Upper lobe of left lung (tissue), 6 donors: ENCODE results near the gene TMED6. TPM values are rescaled to one million over a fixed set of nuclear protein-coding genes. Genes with fewer than 3 reads are reported as not detected.
"Not testable (repeated sequence)": the region's sequence is repeated elsewhere in the genome, so short reads cannot be mapped to it uniquely, and the experiment has no call there.

ENCODE experiments used
- ATAC-seq, 2 donors: fragments of 200-7000 bp; cut with Tn5 transposase; one replicate each; pipeline ENCODE4 v1.9.1; 2022; ENCODE audit warnings: mild to moderate bottlenecking in 2 of 2, moderate library complexity in 2 of 2; ENCODE audit not compliant: low FRiP score in 2 of 2
- DNase-seq, 2 donors: peaks; one replicate each; pipeline ENCODE4 v3.0.0-alpha.2; 2019 to 2020
- H3K27ac ChIP-seq, 4 donors: fragments of 200-600 bp; sonication (generic); one replicate each; pipeline ENCODE4 v1.5.1; 2016 to 2019
- H3K27me3 ChIP-seq, 4 donors: fragments of 200-600 bp; sonication (generic); one replicate each; pipeline ENCODE4 v1.5.1; 2017 to 2019
- H3K36me3 ChIP-seq, 4 donors: fragments of 200-600 bp; sonication (generic); one replicate each; pipeline ENCODE4 v1.5.1; 2016 to 2019
- H3K4me1 ChIP-seq, 4 donors: fragments of 200-600 bp; sonication (generic); one replicate each; pipeline ENCODE4 v1.5.1; 2018 to 2019
- H3K4me3 ChIP-seq, 4 donors: fragments of 200-600 bp; sonication (generic); one replicate each; pipeline ENCODE4 v1.5.1; 2017 to 2019; ENCODE audit warnings: mild to moderate bottlenecking in 2 of 4, moderate library complexity in 1 of 4
- H3K9me3 ChIP-seq, 4 donors: fragments of 200-600 bp; sonication (generic); one replicate each; pipeline ENCODE4 v1.5.1; 2018 to 2019
- EP300 ChIP-seq, 4 donors: sonication (generic); formaldehyde crosslinking; IDR thresholded peaks; one replicate each; pipeline ENCODE4 v1.5.1; 2017; ENCODE audit warnings: antibody characterized with exemption in 4 of 4, control low read depth in 2 of 4
- POLR2A ChIP-seq, 4 donors: fragments of 450-650 bp; IDR thresholded peaks; one replicate each; pipeline ENCODE4 v1.5.1; 2016 to 2017; ENCODE audit warnings: antibody characterized with exemption in 4 of 4, mild to moderate bottlenecking in 2 of 4
- POLR2AphosphoS5 ChIP-seq, 2 donors: sonication (generic); formaldehyde crosslinking; IDR thresholded peaks; one replicate each; pipeline ENCODE4 v1.5.1; 2017; ENCODE audit warnings: antibody characterized with exemption in 2 of 2
- WGBS, 2 donors: methylation state at CpG; one replicate each; pipeline ENCODE4 v1.1.5; 2017 to 2018; 5-methylcytosine and 5-hydroxymethylcytosine counted together
- total RNA-seq, 6 donors: library from RNA; depleted of rRNA in 4 of 6; stranded (reverse); fragments of >200 nt in 4 of 6; gene quantifications; one replicate each; pipeline versions ENCODE4 v1.1.0 to v1.2.1, GENCODE V29; 2016 to 2021
- TF ChIP-seq, protein P1 (sequence below), 6 experiments: fragments of 450-650 bp in 4 of 6; fragments of 200-600 bp in 2 of 6; sonication (generic) in 2 of 6; IDR thresholded peaks; one replicate each; pipeline ENCODE4 v1.5.1; 2016 to 2019; ENCODE audit warnings: antibody characterized with exemption in 6 of 6
- donor health status: DM: no; HTN: no; CAD: no; lungs with moderate emphysema.
- donor health status: DM: no; HTN: yes; CAD: no; lungs with severe emphysema.

Gene TMED6
- total RNA-seq, 6 donors from 2014 or later: 0.43 to 2.6 (median 1.1) TPM; not detected in 2

DNA sequence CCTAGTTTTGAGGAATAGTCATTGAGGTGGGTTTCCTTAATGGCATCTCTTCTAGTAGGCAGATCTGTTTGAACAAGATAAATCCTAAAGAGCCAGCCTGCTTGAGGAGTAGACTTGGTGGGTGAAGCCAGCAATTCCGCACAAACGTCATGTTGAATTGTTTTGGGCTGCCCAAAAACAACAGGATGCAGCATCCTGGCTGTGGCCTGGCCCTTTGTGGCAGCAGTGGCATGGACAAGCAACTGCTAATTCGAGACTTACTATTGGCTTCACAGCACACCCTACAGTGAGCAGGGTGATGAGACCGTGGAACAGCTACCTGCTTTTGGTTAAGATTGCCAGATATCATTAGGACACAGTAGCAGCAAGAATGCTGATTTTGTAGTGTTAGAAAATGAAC, 49.7 kb downstream of the TMED6 start:
- Histone ChIP-seq H3K27me3 (no peaks in the 10 kb centered on the region), H3K9me3 (no peaks in the 10 kb centered on the region), H3K36me3 (peaks cover 0 to 34% (median 20%) of the 10 kb centered on the region in 4 donors), H3K4me1 (peaks cover 0 to 7% (median 2%) of the 10 kb centered on the region in 4 donors), H3K27ac (no peak overlapping the region), H3K4me3 (no peak overlapping the region)
- no peak for TF ChIP-seq POLR2AphosphoS5 (IDR thresholded peaks at IDR 0.05)
- TF ChIP-seq, protein P1, sequence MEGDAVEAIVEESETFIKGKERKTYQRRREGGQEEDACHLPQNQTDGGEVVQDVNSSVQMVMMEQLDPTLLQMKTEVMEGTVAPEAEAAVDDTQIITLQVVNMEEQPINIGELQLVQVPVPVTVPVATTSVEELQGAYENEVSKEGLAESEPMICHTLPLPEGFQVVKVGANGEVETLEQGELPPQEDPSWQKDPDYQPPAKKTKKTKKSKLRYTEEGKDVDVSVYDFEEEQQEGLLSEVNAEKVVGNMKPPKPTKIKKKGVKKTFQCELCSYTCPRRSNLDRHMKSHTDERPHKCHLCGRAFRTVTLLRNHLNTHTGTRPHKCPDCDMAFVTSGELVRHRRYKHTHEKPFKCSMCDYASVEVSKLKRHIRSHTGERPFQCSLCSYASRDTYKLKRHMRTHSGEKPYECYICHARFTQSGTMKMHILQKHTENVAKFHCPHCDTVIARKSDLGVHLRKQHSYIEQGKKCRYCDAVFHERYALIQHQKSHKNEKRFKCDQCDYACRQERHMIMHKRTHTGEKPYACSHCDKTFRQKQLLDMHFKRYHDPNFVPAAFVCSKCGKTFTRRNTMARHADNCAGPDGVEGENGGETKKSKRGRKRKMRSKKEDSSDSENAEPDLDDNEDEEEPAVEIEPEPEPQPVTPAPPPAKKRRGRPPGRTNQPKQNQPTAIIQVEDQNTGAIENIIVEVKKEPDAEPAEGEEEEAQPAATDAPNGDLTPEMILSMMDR (IDR thresholded peaks at IDR 0.05): no peak
- TF ChIP-seq EP300 (IDR thresholded peaks at IDR 0.05): no peak
- TF ChIP-seq POLR2A (IDR thresholded peaks at IDR 0.05): no peak
- WGBS, 2 donors: 87 to 94% methylated on average over 4 of the region's 4 CpGs
- DNase-seq (no peak), ATAC-seq (no peak)

- TF ChIP-seq EP300 (IDR thresholded peaks at IDR 0.05) (no peak), POLR2AphosphoS5 (IDR thresholded peaks at IDR 0.05) (no peak), POLR2A (IDR thresholded peaks at IDR 0.05) (no peak)
- TF ChIP-seq, protein P1 (IDR thresholded peaks at IDR 0.05): no peak
- no peak for ATAC-seq
- H3K4me3 ChIP-seq: no peak overlapping the region
- WGBS, 2 donors: 60 to 90% methylated on average over 1 of the region's 1 CpG
- H3K27ac ChIP-seq: no peak overlapping the region
- H3K27me3 ChIP-seq: no peaks in the 10 kb centered on the region
- no peak for DNase-seq
- H3K36me3 ChIP-seq: peaks cover 0 to 34% (median 22%) of the 10 kb centered on the region in 4 donors
- no peaks in the 10 kb centered on the region for H3K9me3 ChIP-seq
- peaks cover 0 to 7% (median 2%) of the 10 kb centered on the region in 4 donors for H3K4me1 ChIP-seq
Measured at GRCh38 chr16:69301187-69301586, 50.4 kb downstream of the TMED6 start.

DNA sequence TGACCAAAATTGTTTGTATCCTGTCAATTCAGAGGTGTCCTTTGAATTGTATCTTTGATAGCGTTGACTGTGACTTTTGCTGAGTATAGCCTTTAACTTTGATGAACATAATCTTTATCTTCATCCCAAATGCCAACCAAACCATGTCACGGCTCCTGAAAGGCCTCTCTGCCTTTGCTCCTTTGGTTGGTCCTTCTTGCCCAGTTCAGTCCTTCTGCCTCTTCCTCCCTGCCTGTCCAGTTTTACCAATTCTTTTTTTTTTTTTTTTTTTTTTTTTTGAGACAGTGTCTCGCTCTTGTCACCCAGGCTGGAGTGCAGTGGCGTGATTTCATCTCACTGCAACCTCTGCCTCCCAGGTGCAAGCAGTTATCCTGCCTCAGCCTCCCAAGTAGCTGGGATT, 53.3 kb downstream of the TMED6 start:
- TF ChIP-seq, protein P1 (IDR thresholded peaks at IDR 0.05): no peak
- no peak for TF ChIP-seq POLR2AphosphoS5 (IDR thresholded peaks at IDR 0.05)
- no peak for TF ChIP-seq POLR2A (IDR thresholded peaks at IDR 0.05)
- no peak for TF ChIP-seq EP300 (IDR thresholded peaks at IDR 0.05)
- WGBS, 2 donors: 94 to 99% methylated on average over 4 of the region's 4 CpGs
- H3K27me3 ChIP-seq: no peaks in the 10 kb centered on the region
- DNase-seq: no peak
- peaks cover 0 to 9% (median 3%) of the 10 kb centered on the region in 4 donors for H3K4me1 ChIP-seq
- H3K27ac ChIP-seq: peak overlapping the region in 2 of 4 donors; percentile 18 to 53
- no peak overlapping the region for H3K4me3 ChIP-seq
- no peaks in the 10 kb centered on the region for H3K9me3 ChIP-seq
- no peak for ATAC-seq
- H3K36me3 ChIP-seq: peaks cover 0 to 37% (median 23%) of the 10 kb centered on the region in 4 donors

GRCh38 chr16:69296771-69297170, 54.8 kb downstream of the TMED6 start:
- ATAC-seq, H3K27ac ChIP-seq, H3K4me1 ChIP-seq, H3K4me3 ChIP-seq, DNase-seq, H3K9me3 ChIP-seq, H3K27me3 ChIP-seq: not testable (repeated sequence)
- WGBS, 2 donors: 97 to 98% methylated on average over 7 of the region's 7 CpGs
- H3K36me3 ChIP-seq: peaks cover 0 to 34% (median 23%) of the 10 kb centered on the region in 4 donors

DNA sequence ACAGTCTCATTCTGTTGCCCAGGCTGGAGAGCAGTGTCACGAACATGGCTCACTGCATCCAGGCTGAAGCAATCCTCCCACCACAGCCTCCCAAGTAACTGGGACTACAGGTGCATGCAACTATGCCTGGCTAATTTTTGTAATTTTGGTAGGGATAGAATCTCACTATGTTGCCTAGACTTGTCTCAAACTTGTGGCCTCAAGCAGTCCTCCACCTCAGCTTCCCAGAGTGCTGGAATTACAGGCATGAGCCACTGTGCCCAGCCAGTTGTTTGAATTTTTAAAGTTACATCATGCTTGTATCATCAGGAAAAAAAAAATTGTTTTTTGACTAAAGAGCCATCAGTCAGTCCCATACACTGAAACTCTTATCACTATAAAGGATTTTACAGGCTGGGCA, 57.5 kb downstream of the TMED6 start:
- H3K4me3 ChIP-seq: no peak overlapping the region
- no peaks in the 10 kb centered on the region for H3K27me3 ChIP-seq
- H3K27ac ChIP-seq: no peak overlapping the region
- DNase-seq (no peak), ATAC-seq (no peak)
- no peaks in the 10 kb centered on the region for H3K9me3 ChIP-seq
- no peak for TF ChIP-seq POLR2AphosphoS5 (IDR thresholded peaks at IDR 0.05)
- no peak for TF ChIP-seq POLR2A (IDR thresholded peaks at IDR 0.05)
- TF ChIP-seq, protein P1 (IDR thresholded peaks at IDR 0.05): no peak
- no peak for TF ChIP-seq EP300 (IDR thresholded peaks at IDR 0.05)
- peaks cover 0 to 8% (median 2%) of the 10 kb centered on the region in 4 donors for H3K36me3 ChIP-seq
- H3K4me1 ChIP-seq: peaks cover 0 to 9% (median 2%) of the 10 kb centered on the region in 4 donors
- 100% methylated on average over 1 of the region's 1 CpG for WGBS, 2 donors
